HG02870 (cell line): ENCODE measurements around the gene RIMOC1.
"Not testable (repeated sequence)": the region's sequence is repeated elsewhere in the genome, so short reads cannot be mapped to it uniquely, and the experiment has no call there.

Experiments
- ATAC-seq: cut with Tn5 transposase; IDR thresholded peaks from one replicate; pipeline ENCODE4 v1.9.1; 2021; ENCODE audit warnings: mild to moderate bottlenecking, moderate library complexity; ENCODE audit not compliant: unreplicated experiment

RIMOC1 gene

DNA sequence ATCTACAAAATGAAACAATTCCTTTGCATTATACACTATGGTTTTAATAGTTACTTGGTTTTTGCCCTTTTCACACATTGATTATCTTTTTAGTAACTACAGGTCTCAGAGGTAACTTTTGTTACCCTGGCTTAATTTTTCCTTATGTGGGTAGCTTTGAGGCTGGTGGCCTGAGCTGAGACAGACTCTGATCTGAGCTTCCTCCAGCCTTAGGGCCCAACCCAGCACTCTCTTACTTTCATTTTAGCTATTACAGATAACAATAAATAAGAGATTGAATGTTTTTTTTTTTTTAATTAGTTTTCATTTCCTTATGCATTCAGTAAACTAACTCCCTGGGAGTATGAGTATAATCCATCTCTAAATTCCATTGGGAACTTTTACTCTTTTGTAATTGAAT is 18.9 kb upstream of the RIMOC1 start:
- no peak for ATAC-seq

GRCh38 chr5:41891066-41891707 is 13.0 kb upstream of the RIMOC1 start:
- ATAC-seq, result peak; percentile 57

GRCh38 chr5:41892031-41892430 is 12.1 kb upstream of the RIMOC1 start:
- ATAC-seq, result no peak

GRCh38 chr5:41893074-41893851 is 10.9 kb upstream of the RIMOC1 start:
- peak; percentile 47 for ATAC-seq

GRCh38 chr5:41896230-41896629 is 7.9 kb upstream of the RIMOC1 start:
- no peak for ATAC-seq

- no peak for ATAC-seq
Observed at GRCh38 chr5:41903382-41903891, 707 bp upstream of the RIMOC1 start.

DNA sequence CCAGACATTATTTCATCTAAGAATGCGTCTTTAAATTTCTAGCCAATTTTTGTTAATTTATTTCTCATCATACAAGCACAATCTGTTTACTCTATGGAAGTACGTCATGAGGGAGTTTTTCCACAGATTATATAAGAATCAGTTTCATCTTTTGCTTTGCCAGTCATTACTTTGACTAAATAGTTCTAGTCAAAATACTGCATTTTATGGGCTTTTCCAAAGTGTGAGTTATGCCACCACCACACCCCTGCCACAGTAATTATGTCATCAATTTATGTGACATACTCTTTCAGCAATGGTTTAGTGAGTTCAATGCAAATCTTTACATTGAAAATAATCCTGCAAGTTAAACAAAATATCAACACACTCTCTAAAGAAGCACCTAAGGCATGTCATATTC is 2.0 kb downstream of the RIMOC1 start:
- no peak for ATAC-seq

DNA sequence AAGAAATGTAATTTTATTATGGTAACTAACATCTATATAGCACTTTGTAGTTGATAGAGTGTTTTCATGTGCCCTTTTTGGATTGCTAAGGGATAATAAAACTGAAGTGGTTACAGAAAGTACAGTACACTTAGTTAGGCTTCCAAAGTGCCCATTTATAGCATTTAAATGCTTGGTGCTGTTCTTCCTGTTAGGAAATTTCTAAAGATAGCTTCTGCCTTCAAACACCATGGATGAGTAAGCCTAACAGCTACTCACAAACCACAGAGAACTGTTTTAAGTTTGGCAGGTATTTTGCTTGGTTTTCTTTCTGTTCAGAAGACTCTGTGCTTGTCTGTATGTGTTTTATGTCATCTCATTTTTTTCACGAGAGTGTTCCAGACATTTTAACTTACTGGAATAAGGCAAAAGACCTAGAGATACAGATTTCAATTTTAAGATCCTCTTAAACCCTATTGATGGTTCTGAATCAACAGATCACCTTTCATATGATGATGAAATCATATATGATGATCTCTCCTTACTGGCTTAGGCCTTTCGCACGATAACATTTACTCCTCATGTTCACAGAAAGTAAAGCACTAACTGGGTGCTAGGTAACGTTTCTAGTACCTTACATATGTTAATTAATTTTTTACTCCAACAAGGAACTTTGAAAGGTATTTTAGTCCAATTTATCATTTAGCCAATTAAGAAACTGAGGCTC is 4.4 kb downstream of the RIMOC1 start:
- no peak for ATAC-seq

DNA sequence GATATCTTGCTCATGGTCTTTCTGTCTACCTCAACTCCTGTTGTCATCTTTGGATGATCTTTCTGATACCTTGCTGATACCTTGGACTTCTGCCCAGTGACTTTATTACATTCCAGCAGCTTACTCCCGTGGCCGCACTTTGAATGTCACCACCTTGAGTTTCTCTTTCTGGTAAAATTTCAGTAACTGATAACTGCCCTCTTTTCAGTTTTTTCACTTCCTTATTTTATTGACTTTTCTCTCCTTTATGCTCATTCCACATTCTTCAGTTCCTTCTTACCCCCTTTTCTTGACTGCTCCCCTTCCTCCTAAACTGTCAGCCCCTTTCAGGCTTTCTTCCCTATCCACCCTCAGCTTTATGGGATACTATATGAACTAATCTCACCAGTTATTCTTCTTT is 14.0 kb downstream of the RIMOC1 start:
- ATAC-seq, result peak; percentile 49

GRCh38 chr5:41921166-41921565 is 17.0 kb downstream of the RIMOC1 start:
- ATAC-seq, result no peak

- ATAC-seq, result no peak
Observed at GRCh38 chr5:41921874-41922273, 17.7 kb downstream of the RIMOC1 start.

- ATAC-seq, result no peak
Observed at GRCh38 chr5:41924526-41924871, 20.4 kb downstream of the RIMOC1 start.

- ATAC-seq, result peak; percentile 93
Observed at GRCh38 chr5:41924872-41925554, 20.9 kb downstream of the RIMOC1 start, which contains the start of gene FBXO4. TSS of gene FBXO4 (plus strand) at chr5:41925281. CDS start at chr5:41925310, 29 bp downstream.

- no peak for ATAC-seq
Observed at GRCh38 chr5:41925555-41925951, 21.4 kb downstream of the RIMOC1 start.

DNA sequence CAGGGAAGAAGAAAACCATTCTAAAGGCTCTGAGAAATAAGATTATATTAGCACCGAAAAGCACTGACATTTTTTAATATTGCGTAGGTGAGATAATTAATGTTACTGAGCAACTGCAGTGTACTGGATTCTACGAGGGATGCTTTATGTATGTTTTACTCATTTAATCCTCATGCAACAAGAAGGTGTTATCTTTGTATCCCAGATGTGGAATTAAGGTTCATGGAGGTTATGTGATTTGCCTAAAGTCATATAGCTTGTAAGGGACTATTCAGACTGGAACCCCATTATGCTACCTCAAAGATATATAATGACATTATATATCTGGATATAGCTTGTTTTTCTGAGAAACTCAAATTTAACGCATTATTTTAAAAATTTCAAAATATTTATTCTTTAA is 23.5 kb downstream of the RIMOC1 start:
- no peak for ATAC-seq

DNA sequence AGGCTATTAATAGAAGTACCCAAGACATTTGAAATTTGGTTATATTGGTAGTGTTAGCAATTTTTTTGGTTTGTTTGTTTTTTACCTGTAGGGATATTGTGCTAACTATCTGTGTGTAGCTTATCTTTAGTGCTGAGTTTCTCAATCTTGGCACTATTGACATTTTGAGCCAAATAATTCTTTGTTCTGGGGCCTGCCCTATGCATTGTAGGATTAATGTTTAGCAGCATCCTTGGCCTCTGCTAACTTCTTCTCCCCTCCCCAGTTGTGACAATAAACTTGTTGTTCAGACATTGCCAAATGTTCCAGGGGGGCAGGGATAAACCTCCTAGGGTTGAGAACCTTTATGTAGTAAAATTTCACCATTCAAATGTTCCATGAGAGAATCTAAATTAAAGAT is 24.9 kb downstream of the RIMOC1 start:
- no peak for ATAC-seq

DNA sequence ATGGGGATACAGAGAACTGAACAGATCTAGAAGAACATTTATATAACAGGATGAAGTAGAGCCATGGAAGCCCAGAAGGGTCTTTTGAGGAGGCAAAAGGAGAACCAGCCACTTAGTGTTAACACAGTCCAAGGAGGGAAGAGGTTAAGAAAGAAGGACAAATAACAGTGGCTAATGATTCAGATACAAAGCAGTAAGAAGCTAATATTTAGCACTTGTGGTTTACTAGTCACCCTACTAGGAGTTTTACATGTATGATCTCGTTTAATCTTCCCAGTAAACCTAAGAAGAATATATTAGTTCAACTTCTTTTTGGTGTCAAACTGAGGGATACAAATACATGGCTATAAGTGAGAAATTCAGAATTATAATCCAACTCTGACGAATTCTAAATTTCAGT is 28.6 kb downstream of the RIMOC1 start:
- no peak for ATAC-seq

DNA sequence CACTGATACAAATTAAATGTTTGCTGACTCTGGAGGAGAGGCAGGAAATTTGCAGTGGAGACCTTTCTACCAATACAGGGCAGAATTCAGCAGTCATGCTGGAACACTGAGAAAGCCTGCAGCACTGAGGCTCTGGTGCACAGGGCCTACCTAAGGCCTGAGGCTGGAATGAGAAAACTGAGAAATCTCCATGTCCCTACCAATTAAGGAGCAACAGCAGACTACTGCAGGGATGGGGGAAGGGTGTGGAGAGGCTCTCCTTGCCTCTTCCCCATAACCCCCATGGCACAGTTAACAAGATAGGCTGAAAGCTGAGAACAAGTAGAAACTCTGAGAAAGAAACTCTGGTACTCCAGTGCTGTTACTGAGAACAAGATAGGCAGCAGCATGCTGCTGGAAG is 31.4 kb downstream of the RIMOC1 start:
- ATAC-seq, result no peak

GRCh38 chr5:41940641-41941040 is 36.5 kb downstream of the RIMOC1 start:
- ATAC-seq, result no peak

- not testable (repeated sequence) for ATAC-seq
Observed at GRCh38 chr5:41945332-41945955, 41.3 kb downstream of the RIMOC1 start.

GRCh38 chr5:41951224-41951623 is 47.1 kb downstream of the RIMOC1 start:
- ATAC-seq, result no peak
